Activated T-helper 1 cell treated with Interleukin-2 at 50 U/mL for 16 hours (primary cell): ENCODE results near the gene FAM174B.

Source experiments
- DNase-seq: peaks from one replicate; pipeline ENCODE4 v3.0.0-alpha.2; 2020; ENCODE audit warnings: low read depth

FAM174B gene

DNA sequence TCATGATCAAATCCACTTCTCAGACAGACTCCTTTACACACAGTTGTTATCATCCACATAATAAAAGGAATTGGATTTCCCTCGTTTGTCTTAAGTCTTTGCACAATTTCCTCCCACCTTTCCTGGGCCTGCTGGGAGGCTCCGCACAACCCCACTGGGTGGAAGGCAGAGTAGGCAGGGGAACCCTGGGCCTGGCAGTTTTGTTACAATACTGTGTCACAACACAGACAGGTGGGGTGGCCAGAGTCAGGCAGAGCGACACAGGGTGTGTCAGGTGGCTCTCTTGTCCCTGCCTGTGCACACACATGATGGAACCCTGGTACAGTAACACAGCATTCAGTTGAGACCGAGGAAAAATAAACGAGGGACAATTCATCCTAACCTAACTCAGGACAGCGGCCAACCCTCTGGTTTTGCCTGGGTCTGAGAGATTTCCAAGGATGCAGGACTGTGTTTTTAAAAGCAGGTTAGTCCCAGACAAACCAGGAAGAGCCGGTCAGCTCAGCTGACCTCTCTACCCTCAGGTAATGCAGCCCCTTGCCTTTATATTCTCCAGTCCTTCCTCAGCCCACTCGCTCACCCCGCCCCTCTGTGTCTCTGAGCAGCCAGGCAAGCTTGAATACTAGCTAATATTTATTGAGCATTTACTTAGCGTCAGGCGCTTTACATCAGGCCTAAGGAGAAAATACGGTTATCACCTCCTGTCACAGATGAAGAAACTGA lies 8.8 kb upstream of the FAM174B start:
- no peak for DNase-seq

DNA sequence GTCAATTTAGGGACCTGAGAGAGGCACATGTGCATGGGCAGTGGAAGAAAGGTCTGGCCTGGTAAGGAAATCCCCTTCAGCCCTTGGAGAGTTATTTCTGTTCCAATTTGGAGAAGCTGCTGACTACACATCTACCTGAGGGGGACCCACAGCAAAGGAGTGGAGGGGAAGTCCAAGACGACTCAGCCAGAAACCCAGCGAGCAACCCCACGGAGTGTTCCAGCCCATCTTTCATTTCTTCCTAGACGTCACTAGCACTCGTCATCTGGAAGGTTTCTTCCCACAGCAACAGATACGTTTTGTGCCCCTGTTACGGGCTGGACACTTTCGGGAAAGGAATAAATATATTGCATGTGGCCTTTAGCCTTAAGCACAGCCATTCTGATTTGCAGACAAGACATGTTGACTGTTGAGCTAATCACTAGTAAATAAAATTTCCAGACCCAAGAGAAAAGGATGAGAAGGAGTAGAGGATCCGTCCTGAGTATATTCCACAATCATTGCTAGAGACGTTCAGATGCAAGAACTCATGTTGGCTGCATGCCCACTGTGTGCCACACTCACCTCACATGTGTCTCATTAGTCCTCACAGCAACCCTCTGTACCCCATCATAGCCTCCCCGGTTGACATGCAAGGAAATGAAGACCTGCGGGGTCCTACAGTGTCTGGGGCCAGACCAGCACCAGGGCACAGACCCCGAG lies 7.8 kb upstream of the FAM174B start:
- DNase-seq = no peak

- DNase-seq = no peak
Measured at GRCh38 chr15:92662762-92663161, 7.2 kb upstream of the FAM174B start.

DNA sequence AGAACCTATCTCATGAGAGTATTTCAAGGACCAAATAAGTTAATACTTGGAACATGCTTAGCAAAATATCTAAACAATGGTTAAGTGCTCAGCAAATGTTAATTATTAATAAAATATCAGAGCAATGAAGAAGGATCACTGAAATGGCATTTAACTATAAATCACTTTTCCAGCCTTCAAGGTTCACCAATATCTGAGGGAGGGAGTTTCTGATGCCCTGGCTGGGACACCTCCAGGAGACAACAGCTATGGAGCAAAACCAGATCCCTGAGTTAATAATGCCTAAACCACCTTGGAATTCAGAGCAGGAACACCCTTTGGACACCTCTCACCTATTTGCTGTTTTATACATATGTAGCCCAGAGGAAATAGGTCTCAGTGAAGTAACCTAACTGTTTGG lies 6.4 kb upstream of the FAM174B start:
- DNase-seq = no peak

- no peak for DNase-seq
Measured at GRCh38 chr15:92661069-92661468, 5.5 kb upstream of the FAM174B start.

DNA sequence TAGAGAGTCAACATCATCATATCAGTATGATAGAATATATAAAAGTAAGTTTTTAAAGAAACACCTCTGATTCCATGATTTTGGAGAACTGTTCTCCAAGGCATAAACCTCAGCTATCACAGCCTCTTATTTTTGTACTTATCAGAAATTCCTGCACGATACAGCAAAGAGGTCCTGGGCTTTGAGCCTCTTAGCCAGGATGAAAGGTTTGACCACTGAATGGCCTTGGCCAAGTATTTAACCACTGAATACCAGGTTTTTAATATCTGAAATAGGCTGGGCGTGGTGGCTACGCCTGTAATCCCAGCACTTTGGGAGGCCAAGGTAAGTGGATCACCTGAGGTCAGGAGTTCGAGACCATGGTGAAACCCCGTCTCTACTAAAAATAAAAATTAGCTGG lies 1.9 kb upstream of the FAM174B start:
- no peak for DNase-seq

- no peak for DNase-seq
Measured at GRCh38 chr15:92656089-92656488, 514 bp upstream of the FAM174B start.

DNA sequence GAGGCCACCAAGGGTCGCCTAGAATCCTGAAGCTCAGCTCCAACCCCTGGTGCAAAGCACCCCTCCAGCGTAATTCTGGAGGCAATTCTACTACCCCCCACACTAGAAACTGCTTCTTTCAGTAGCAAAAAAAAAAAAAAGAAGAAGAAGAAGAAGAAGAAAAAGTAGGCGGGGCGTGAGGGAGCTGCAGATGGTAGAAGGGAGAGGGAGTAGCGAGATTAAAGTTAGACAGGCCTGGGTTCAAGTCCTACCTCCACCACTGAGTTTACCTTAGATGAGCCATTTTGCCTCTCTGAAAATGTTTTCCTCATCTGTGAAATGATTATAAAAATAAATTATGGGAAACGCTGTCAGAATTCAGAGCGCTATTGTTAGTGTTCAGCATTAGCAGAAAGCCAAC lies 913 bp downstream of the FAM174B start:
- DNase-seq = no peak

DNA sequence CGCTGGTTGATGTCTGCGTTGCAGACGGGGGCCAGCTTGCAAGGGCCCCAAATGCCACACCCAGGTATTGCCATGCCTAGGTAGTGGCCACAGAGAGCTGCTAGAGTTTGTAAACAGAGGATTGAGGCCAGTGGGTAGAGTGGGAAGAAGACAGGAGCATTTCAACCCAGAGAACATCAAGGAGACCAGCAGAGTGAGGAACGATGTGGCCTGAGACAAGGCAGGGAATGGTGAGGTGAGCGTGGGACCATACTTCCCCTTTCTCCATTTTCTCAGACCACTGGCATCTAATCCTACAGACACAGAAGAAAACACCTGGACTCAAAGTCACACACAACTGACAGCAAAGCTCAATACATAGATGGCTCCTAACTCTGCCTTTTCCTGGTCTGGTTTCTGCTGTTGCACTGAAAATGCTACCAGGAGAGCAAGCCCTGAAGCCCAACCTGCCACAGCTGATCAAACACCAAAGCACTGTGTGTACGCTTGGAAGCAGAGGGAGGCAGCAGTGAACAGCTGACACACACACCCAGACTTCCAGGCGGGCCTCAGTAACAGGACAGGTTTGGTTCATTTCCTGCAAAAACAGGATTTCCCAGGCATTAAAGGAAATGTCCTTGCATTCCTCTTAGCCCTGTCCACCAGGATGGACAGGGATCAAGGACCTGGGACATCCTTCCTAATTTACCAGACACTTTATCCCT lies 1.6 kb downstream of the FAM174B start:
- DNase-seq = no peak

GRCh38 chr15:92653366-92653765 lies 2.2 kb downstream of the FAM174B start:
- no peak for DNase-seq

DNA sequence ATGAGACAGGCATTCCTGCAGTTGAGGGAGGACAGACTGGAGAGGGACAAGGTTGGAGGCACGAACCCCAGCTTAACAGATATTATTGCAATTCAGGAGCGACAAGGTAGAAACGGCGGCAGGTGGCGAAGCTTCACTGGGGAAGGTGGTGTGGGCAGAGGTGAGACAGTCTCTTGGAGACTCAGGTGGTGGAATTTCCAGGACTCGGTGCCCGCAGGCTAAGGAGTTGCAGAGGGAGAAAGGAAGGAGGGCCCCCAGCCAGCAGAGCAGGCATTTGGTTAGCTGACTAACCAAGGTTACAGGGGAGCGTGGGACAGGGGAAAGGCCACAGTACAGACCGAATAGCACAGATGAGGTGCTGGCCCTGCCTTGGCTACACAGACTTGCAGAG lies 3.0 kb downstream of the FAM174B start:
- no peak for DNase-seq

DNA sequence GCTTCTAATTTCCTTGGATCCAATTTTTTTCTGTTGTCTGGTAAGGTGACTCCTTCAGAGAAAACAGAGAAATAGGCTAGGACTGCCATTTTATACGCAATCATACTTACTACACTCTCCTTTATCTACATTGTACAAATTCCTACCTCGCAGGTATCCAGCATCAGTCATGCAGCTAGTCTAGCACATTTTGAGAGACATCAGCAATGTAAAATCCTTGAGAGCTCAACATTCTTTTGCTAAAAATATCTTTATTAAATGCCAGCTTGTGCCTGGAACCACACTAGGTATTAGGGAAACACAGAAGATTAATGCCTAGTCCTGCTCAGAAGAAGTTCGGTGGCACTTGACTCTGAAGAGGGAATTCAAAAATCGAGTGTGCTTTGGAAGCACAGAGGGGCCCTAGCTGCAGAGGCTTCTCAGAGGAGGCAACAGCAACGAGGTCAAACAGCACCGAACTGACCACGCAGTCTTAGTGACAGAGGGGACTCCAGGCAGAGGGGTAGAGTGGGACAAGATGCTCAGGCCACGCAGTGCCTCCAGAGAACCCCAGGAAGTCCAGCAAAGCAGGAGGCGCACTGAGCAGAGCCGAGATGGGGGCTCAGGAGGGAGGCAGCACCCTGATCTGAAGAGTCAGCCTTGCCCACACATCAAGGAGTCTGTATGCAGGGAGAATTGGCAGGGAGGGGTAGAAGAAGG lies 3.5 kb downstream of the FAM174B start:
- no peak for DNase-seq

GRCh38 chr15:92650966-92651365 lies 4.6 kb downstream of the FAM174B start:
- no peak for DNase-seq

DNA sequence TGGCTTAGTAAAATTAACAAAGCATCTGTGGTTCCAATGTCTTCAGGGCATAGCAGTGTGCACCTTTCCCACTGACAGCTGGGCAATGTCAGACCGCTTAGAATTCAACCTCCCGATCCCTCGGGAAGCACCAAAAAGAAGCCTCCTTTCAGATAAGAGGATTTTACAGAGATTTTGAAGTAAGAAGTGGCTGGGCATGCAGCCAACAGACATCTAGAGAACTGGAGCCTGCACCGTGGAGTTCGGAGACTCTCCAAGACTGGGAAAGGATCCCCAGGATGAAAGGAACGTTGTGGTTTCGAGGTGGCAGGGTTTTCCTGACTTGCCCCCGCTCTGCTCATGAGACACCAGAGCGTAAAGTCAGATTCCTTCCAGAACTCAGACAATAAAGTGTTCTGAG lies 5.3 kb downstream of the FAM174B start:
- no peak for DNase-seq

DNA sequence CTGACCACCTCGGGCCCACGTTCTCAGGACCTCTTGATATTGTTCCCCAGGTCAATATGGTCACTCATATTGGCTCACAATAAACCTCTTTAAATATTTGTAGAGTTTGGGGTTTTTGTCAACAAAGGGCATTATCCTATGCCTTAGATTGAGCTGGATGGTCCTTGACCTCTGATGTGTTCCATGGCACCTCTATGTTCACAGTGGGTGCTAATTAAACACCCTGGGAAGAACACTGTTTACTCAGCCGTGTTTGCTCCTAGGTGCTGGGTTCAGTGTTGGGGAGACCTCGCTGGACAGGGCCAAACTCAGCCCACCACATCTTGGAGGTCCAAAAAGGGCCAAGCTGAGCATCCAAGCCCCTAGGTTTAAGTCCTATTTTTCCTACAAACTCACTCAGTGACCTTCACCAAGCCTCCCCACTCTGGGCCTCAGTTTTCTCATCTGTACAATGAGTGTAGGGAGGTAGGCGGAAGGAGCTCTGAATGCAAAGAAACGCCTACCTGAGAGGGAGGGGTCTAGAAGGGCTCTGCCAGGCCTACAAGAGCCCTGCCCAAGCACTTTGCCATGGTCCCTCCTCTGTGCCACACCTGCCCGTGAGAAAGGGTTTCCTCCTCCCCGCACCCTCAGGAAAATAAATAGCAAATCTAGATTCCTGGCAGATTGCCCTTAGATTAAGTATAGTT lies 7.2 kb downstream of the FAM174B start:
- no peak for DNase-seq

GRCh38 chr15:92647467-92648163 lies 8.0 kb downstream of the FAM174B start:
- DNase-seq = no peak

GRCh38 chr15:92646216-92646615 lies 9.4 kb downstream of the FAM174B start:
- no peak for DNase-seq

- DNase-seq = no peak
Measured at GRCh38 chr15:92645731-92646130, 9.8 kb downstream of the FAM174B start.

- DNase-seq = no peak
Measured at GRCh38 chr15:92645051-92645631, 10.4 kb downstream of the FAM174B start.

DNA sequence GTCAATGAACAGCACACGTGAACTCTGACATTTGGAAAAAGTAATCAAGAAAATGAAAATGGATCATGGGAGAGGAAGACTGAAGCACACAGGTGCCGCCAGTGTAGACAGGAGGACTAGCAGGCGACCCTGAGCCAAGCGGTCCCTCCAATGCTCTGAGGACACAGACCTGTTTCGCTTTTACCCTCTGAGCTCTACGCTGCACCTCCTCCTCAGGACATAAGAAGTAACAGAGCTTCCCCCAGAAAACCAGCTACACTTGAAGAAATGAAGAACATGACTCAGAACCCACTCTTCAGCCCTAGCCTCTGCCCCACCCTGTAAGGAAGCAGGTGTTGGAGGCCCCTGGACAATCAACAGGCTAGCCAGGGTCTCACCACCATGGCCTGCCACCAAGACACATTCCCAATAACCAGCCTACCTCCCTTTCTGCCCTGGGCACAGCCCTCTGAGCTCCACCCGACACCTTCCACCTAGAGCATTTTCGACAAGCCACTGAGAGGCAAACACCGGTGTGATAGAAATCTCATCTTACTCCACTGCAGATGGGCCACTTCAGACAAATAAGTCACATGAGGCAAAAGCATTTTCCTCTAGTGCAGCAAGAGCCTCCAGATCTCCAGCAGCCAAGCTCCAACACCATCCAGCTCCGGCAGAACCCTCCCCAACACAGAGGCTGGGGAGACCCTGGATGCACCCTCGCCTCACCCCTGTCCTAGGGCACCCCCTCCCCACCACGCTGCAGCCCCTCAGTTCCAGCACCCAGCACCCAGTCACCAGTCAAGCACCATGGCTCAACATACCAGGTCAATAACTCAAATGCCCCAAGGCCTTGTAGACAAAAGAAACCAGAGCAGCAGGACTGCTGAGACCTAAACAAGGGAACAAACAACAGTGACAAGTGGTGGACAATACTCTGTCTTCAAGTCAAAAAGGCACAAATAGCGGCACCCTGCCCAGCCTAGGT lies 11.4 kb downstream of the FAM174B start:
- DNase-seq = no peak
